ENCODE measurements around the gene SIGLEC6.

Gene SIGLEC6

DNA sequence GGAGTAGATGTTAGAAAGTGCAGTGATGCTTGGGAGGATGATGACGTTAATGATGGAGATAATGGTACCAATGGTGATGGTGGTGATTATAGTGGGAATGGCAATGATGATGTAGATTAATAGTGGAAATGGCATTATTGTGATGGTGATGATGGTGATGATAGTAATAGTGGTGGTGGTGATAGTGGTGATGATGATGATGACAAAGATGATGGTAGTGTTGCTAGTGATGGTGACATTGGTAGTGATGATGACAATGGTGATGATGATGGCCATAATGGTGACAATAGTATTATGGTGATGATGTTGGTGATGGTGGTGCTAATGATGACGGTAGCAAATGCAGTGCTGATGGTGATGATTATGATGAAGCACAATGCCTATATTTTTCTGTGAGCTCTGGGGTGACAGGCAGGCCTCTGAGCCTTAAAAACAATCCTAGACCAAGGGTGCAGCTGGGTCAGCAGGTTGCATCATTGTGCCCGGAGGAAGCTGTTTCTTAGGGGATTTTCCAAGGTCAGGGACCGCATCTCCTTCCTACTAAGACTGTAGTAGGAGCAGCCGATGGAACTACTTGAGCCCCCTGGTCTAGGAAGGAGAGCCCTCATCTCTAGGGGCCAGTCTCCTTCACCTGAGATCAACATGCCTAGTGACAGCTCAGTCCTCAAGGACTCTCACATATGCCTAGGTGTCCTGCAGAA, 45.4 kb downstream of the SIGLEC6 start:
- no peaks in the 10 kb centered on the region for H3K4me1 Mint-ChIP-seq
- no peak overlapping the region for H3K4me3 Mint-ChIP-seq

DNA sequence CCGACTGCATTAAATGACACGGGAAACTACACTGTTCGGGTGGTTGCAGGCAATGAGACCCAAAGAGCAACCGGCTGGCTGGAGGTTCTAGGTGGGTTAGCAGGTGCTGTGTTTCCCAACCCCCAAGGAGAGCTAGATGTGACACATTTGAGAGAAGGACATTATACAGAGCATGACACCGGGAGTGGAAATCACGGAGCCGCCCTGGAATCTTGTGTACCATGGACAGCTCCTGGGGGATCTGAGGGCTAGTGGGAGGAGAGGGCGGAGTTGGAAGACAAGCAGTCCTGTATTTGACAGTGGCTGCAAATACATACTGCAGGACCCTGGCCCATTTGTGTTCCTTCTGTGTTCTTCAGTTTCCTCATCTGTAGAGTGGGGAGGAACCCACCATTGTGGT, 50.9 kb downstream of the SIGLEC6 start:
- Mint-ChIP-seq H3K4me3 (no peak overlapping the region), H3K36me3 (no peaks in the 10 kb centered on the region), H3K27me3 (peaks cover 10% of the 10 kb centered on the region), H3K9me3 (no peaks in the 10 kb centered on the region), H3K4me1 (no peaks in the 10 kb centered on the region), H3K27ac (no peak overlapping the region)
- DNase-seq = no peak
- CTCF ChIA-PET = interaction anchor here (1.1 to 1.3 kb wide), 2 partner anchors 33 to 179 kb away, joined by 4 read pairs; no protein-coding TSS in a partner anchor

More for the DNA sequence above, 45.4 kb downstream of the SIGLEC6 start:
- no peak for DNase-seq
- Mint-ChIP-seq H3K9me3 (no peaks in the 10 kb centered on the region), H3K27ac (no peak overlapping the region), H3K27me3 (peaks cover 9% of the 10 kb centered on the region), H3K36me3 (no peaks in the 10 kb centered on the region)
- CTCF ChIA-PET = no interaction called here

DNA sequence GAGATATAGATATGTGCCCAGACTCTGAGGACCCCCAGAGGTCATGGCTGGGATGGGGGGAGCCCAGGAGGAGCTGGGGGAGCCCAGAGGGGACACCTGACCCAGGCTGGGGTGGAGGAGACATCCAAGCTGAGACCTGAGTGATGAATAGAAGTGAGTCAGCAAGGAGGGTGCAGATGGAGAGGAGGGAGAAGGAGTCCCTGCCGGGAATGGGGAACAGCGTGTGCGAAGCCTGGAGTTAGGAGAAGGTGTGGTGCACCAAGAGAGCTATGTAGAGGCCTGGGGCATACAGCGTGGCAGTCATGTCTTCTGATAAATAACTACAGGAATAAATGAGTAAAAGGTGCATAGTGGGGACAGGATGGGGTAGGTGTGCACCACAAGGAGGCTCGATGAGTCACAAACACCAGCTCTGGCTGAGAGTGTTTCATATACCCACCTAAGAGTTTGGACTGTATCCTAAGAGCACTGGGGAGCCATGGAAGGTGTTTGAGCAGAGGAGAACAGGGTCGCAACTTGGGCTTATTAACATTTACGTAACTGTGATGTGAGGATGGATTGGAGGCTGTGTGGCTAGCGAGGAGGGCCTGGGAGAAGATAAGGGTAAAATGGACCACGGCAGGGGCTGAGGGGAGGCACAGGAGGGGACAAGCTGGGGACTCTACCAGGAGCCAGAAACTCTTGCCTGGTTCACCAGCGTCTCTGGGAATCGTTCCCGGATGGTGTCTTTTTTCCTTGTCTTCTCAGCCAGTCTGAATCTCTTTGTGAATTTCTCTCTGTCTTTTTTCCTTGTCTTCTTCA, 51.7 kb downstream of the SIGLEC6 start:
- no peak for DNase-seq
- Mint-ChIP-seq H3K9me3 (no peaks in the 10 kb centered on the region), H3K27ac (no peak overlapping the region), H3K4me1 (no peaks in the 10 kb centered on the region), H3K36me3 (no peaks in the 10 kb centered on the region), H3K27me3 (peaks cover 10% of the 10 kb centered on the region), H3K4me3 (no peak overlapping the region)
- CTCF ChIA-PET = interaction anchor here (0.5 to 1.3 kb wide), 3 partner anchors 34 to 180 kb away, joined by 3 to 4 read pairs (median 4); no protein-coding TSS in a partner anchor

DNA sequence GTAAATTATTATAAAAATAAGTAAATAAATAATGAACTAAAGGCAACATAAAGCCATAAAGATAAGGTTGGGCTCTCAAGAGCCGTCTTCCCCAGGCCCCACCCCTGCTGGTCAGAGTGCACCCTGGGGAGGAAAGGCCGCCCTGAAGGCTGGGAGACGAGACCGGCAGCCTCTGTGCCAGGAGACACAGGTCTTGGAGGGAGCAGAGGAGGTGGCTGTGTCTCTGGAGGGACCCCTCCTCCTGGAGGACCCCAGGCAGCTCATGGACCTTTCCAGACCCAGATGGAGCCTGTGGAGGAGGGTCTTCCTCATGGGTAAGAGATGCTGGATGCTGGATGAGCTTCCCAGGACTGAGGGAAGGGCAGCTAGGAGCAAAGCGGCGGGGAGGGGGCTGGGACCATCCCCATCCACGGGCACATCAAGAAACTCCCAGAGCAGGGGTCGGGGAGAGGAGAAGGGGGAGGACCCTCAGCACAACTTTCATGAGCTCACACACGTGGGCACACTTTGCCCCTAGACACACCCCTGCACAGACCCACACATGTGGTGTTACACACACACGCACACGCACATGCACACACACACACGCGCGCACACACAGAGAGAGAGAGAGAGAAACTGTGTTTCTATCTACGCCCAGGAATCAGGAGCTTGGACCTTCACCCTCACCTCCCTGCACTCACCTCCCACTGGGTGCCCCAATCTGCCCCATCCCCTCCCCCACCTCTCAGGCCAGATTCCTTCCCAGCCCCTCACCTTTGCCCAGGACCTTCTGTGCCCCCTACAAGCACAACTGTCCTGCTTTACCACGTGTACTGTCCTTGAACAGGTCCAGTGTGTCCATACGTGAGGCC, 52.9 kb downstream of the SIGLEC6 start, which contains the start of gene CEACAM18:
TSS of gene CEACAM18 (plus strand) at position 159 of the 854 bp plus-strand sequence.
- DNase-seq = no peak
- Mint-ChIP-seq H3K27ac (no peak within 1 kb of the TSS), H3K27me3 (peaks cover 13% of the 10 kb centered on the region), H3K36me3 (no peaks in the 10 kb centered on the region), H3K9me3 (no peaks in the 10 kb centered on the region), H3K4me3 (no peak within 1 kb of the TSS), H3K4me1 (no peaks in the 10 kb centered on the region)
- CTCF ChIA-PET = interaction anchor here (0.6 kb wide), 1 partner anchor 174 kb away, joined by 3 read pairs; no protein-coding TSS in a partner anchor

DNA sequence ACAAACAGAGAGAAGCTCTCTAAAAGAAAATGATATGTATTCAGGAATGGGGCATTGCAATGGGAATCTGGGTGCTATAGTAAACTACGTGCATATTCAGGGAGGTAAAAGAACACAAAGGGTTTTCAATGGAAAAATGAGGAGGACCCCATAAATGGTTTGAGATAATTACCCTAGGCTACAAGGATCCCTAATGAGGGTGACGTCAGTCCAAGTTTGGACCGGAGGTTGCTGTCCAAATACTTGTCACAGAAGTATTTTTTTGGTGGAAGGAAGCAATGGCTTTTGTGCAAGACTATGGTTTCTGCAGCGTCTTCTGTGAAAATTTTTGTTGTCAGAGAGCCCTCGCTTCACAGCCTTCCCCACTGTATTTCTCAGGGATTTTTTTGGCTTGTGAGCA, 54.1 kb downstream of the SIGLEC6 start:
- Mint-ChIP-seq H3K4me3 (no peak overlapping the region), H3K4me1 (no peaks in the 10 kb centered on the region), H3K27me3 (peaks cover 22% of the 10 kb centered on the region), H3K36me3 (no peaks in the 10 kb centered on the region), H3K9me3 (no peaks in the 10 kb centered on the region), H3K27ac (no peak overlapping the region)
- no peak for DNase-seq
- CTCF ChIA-PET = no interaction called here

DNA sequence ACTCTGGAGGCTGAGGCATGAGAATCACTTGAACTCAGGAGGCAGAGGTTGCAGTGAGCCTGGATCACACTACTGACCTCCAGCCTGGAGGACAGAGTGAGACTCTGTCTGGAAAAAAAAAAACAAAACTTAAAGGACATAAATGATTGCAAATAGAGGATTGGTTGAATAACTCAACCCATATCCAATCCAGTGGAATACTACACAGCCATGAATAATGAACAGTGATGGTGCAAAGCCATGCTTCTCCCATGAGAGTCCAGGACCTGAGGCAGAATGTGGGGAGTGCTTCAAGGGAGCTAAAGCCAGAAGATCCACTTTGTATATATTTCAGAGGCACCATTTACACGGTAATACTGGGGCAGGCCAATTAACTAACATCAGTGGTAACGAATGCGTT, 55.3 kb downstream of the SIGLEC6 start:
- Mint-ChIP-seq H3K36me3 (no peaks in the 10 kb centered on the region), H3K27ac (no peak overlapping the region), H3K27me3 (peaks cover 17% of the 10 kb centered on the region), H3K9me3 (no peaks in the 10 kb centered on the region), H3K4me1 (no peaks in the 10 kb centered on the region), H3K4me3 (no peak overlapping the region)
- CTCF ChIA-PET = interaction anchor here (0.7 to 5.4 kb wide), 2 partner anchors 40 to 184 kb away, joined by 4 to 70 read pairs; no protein-coding TSS in a partner anchor
- DNase-seq = no peak

DNA sequence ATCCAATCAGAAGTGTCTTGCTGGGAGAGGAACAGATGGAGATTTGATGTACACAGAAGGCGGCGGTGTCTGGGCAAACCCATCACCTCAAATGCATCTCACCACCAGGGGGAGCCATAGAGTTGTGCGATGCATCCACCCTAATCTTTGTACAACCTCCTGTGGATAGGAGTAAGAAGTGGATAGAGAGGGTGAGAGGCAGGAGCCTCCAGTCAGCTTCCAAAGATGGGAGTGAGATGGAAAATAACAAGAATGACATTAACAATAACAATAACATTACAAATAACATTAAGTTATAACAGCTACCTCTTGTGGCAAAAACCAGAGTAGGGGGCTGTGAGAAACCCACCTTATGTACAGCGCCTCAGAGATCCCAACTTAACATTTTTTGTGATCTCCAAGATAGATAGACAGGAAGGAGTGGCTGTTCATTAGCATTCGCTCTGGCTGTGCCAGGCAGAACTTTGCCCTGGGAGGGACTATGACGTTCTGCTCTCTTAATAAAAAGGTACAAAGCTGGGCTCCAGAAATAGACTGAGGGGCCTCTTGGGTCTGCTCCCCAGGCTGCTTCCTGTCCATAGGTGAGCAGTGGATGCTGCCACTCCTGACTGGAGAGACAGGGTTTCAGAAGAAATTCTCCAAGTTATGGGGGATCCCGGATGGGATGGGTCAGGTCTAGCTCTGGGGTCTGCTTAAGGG, 58.3 kb downstream of the SIGLEC6 start:
- no peak overlapping the region for H3K4me3 Mint-ChIP-seq
- H3K27me3 Mint-ChIP-seq = peaks cover 28% of the 10 kb centered on the region
- CTCF ChIA-PET = interaction anchor here (0.7 to 5.4 kb wide), 24 partner anchors 8 to 304 kb away, joined by 3 to 70 read pairs (median 4); partner anchors contain the start of gene SIGLEC10
- no peaks in the 10 kb centered on the region for H3K36me3 Mint-ChIP-seq
- no peaks in the 10 kb centered on the region for H3K4me1 Mint-ChIP-seq
- no peak overlapping the region for H3K27ac Mint-ChIP-seq
- DNase-seq = peak; percentile 87
- no peaks in the 10 kb centered on the region for H3K9me3 Mint-ChIP-seq

DNA sequence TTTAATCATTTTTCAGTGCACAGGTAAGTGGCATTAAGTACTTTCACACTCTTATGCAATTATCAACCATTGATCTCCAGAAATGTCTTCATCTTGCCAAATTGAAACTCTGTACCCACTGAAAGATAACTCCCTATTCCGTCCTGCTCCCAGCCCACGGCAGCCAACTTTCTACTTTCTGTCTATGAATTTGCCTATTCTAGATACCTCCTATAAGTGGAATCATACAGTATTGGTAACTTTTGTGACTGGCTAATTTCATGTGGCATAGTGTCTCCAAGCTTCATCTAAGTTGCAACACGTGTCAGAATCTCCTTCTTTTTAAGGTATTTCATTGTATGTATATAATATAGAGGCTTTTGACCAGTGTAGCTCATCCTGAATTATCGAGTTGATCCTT, 58.9 kb downstream of the SIGLEC6 start:
- Mint-ChIP-seq H3K4me3 (no peak overlapping the region), H3K4me1 (peaks cover 5% of the 10 kb centered on the region), H3K36me3 (no peaks in the 10 kb centered on the region), H3K9me3 (no peaks in the 10 kb centered on the region), H3K27ac (no peak overlapping the region), H3K27me3 (peaks cover 32% of the 10 kb centered on the region)
- CTCF ChIA-PET = interaction anchor here (0.7 to 5.4 kb wide), 19 partner anchors 10 to 305 kb away, joined by 3 to 70 read pairs (median 4); no protein-coding TSS in a partner anchor
- no peak for DNase-seq

DNA sequence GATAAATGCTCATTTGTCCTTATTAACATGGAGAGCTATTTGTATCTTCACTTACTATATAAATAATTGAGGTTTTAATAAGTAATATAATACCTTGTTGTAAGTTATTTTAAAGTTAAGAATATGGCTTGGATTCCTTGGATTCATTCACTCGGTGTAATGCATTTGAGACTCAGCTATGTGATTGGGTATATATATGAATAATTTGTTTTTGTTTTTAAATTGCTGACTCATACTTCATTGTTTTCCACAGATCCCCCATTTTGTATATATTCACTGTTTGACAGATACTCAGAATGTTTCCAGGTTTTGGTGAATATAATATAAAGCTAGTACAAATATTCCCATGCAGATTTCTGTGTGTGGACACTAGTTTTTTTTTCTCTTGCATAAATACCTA, 59.9 kb downstream of the SIGLEC6 start:
- Mint-ChIP-seq H3K9me3 (no peaks in the 10 kb centered on the region), H3K4me1 (peaks cover 7% of the 10 kb centered on the region), H3K27ac (no peak overlapping the region), H3K4me3 (no peak overlapping the region), H3K36me3 (no peaks in the 10 kb centered on the region), H3K27me3 (peaks cover 40% of the 10 kb centered on the region)
- CTCF ChIA-PET = interaction anchor here (0.7 to 5.4 kb wide), 7 partner anchors 9 to 188 kb away, joined by 3 to 70 read pairs (median 5); no protein-coding TSS in a partner anchor
- DNase-seq = no peak

DNA sequence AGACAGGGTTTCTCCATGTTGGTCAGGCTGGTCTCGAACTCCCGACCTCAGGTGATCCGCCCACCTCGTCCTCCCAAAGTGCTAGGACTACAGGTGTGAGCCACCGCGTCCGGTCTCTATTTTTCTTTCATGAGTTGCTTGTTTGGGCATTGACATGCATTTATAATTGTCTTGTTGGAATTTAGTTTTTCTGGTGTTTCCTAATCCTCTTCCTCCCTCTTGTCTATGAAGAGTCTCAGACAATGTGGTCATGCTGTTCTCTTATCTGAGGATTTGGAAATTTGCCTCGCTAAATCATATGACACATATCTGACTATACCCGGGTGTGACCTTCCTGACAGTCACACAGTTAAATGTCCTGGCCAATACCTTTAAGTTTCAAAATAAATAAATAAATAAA, 60.5 kb downstream of the SIGLEC6 start:
- CTCF ChIA-PET = interaction anchor here (0.7 to 5.4 kb wide), 6 partner anchors 8 to 188 kb away, joined by 3 to 70 read pairs (median 6); no protein-coding TSS in a partner anchor
- DNase-seq = no peak
- peaks cover 45% of the 10 kb centered on the region for H3K27me3 Mint-ChIP-seq
- H3K4me3 Mint-ChIP-seq = no peak overlapping the region
- H3K36me3 Mint-ChIP-seq = no peaks in the 10 kb centered on the region
- H3K4me1 Mint-ChIP-seq = peaks cover 7% of the 10 kb centered on the region
- H3K9me3 Mint-ChIP-seq = no peaks in the 10 kb centered on the region
- H3K27ac Mint-ChIP-seq = no peak overlapping the region

DNA sequence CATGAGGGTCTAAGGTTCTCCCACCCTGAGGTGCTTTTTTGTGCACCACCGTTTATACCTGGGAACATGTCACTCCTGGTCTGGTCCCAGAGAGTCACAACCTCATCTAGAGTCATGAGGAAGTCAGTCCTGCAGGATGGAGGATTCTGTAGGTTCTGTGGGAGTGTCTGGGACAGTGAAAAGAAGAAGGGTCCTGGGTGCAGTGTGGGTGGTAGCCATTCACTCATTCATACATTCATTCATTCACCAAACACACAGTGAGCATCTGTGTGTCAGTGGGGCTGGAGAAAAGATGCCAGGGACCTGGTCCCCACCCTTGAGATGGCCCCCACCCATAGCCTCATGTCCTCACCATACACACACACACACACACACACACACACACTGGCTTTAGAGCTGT, 61.8 kb downstream of the SIGLEC6 start:
- CTCF ChIA-PET = interaction anchor here (0.7 to 1.1 kb wide), 2 partner anchors 44 to 48 kb away, joined by 3 to 4 read pairs; no protein-coding TSS in a partner anchor
- peaks cover 7% of the 10 kb centered on the region for H3K4me1 Mint-ChIP-seq

DNA sequence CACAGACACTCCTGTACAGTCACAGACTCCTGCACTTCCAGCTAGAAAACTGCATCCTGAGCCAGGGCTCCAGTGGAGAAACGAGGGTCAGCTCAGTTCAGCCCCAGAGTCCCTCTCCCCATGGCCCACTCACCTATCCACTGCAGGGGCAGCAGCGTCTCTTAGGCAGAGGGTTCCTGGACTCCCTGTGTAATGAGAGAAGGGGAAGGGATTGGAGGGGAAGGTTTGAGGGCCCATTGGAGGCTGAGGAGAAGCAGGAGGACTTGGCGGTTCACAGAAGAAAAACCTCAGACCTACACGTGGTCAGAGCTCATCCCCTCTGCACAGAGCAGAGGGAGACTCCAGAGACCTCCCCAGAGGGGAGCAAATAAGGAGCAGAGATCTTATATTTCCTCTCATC, 62.3 kb downstream of the SIGLEC6 start:
- H3K27me3 Mint-ChIP-seq = peaks cover 54% of the 10 kb centered on the region
- CTCF ChIA-PET = interaction anchor here (1.1 kb wide), 1 partner anchor 44 kb away, joined by 4 read pairs; no protein-coding TSS in a partner anchor
- no peaks in the 10 kb centered on the region for H3K9me3 Mint-ChIP-seq
- H3K4me3 Mint-ChIP-seq = no peak overlapping the region
- H3K36me3 Mint-ChIP-seq = no peaks in the 10 kb centered on the region
- no peak overlapping the region for H3K27ac Mint-ChIP-seq
- DNase-seq = no peak
- H3K4me1 Mint-ChIP-seq = peaks cover 7% of the 10 kb centered on the region

More for the DNA sequence above, 61.8 kb downstream of the SIGLEC6 start:
- no peak for DNase-seq
- Mint-ChIP-seq H3K4me3 (no peak overlapping the region), H3K36me3 (no peaks in the 10 kb centered on the region), H3K9me3 (no peaks in the 10 kb centered on the region), H3K27ac (no peak overlapping the region), H3K27me3 (peaks cover 51% of the 10 kb centered on the region)

DNA sequence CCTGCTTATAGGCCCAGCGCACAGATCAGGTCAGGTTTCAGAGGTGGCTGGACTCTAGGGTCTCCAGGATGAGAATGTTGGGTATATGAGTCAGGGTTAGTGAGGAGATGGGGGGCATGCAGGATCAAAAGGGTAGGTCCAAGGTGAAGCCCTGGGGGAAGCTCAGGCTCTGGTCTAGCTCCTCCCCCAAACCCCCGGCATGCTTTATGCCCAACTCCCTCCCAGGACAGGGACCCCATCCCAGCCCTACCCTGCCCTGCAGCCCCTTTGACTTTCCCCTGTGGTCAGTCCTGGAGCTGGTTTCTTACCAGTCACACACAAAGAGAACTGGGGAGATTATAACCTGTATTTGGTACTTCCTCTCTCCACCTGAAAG, 62.9 kb downstream of the SIGLEC6 start:
- H3K4me1 Mint-ChIP-seq = peaks cover 7% of the 10 kb centered on the region
- no peak overlapping the region for H3K27ac Mint-ChIP-seq
- CTCF ChIA-PET = interaction anchor here (1.1 kb wide), 1 partner anchor 189 kb away, joined by 4 read pairs; no protein-coding TSS in a partner anchor

More for the DNA sequence above, 62.9 kb downstream of the SIGLEC6 start:
- peaks cover 54% of the 10 kb centered on the region for H3K27me3 Mint-ChIP-seq
- no peaks in the 10 kb centered on the region for H3K9me3 Mint-ChIP-seq
- DNase-seq = no peak
- no peaks in the 10 kb centered on the region for H3K36me3 Mint-ChIP-seq
- H3K4me3 Mint-ChIP-seq = no peak overlapping the region
